GM23248 (cell line): ENCODE data around the gene HOTAIR. TPM values are rescaled to one million over a fixed set of nuclear protein-coding genes. Genes with fewer than 3 reads are reported as not detected.

ENCODE experiments used
- DNase-seq: peaks from one replicate; pipeline ENCODE4 v3.0.0-alpha.2; 2015
- H2AFZ ChIP-seq: fragments of 200-600 bp; sonication (generic); 2 replicates; pipeline ENCODE4 v1.6.1; 2016; ENCODE audit warnings: antibody characterized with exemption
- H3F3A ChIP-seq: fragments of 200-600 bp; sonication (generic); 2 replicates; pipeline ENCODE4 v1.6.1; 2016; ENCODE audit warnings: mild to moderate bottlenecking, antibody characterized with exemption, mixed run types; ENCODE audit not compliant: insufficient read depth
- H3K27ac ChIP-seq: fragments of 200-600 bp; sonication (generic); 2 replicates; pipeline ENCODE4 v1.5.1; 2016; ENCODE audit warnings: mild to moderate bottlenecking
- H3K27me3 ChIP-seq: fragments of 200-600 bp; sonication (generic); replicated peaks from 2 replicates; pipeline ENCODE4 v1.6.1; 2016; ENCODE audit warnings: mild to moderate bottlenecking; ENCODE audit not compliant: insufficient read depth
- H3K36me3 ChIP-seq: fragments of 200-600 bp; sonication (generic); 2 replicates; pipeline ENCODE4 v1.6.1; 2016; ENCODE audit warnings: low read depth, mild to moderate bottlenecking
- H3K4me1 ChIP-seq: fragments of 200-600 bp; sonication (generic); 2 replicates; pipeline ENCODE4 v1.6.1; 2016; ENCODE audit warnings: mild to moderate bottlenecking; ENCODE audit not compliant: insufficient read depth
- H3K4me2 ChIP-seq: fragments of 200-600 bp; sonication (generic); one replicate; pipeline ENCODE4 v1.6.1; 2016; ENCODE audit warnings: mild to moderate bottlenecking; ENCODE audit not compliant: unreplicated experiment
- H3K4me3 ChIP-seq: fragments of 200-600 bp; sonication (generic); 2 replicates; pipeline ENCODE4 v1.5.1; 2016; ENCODE audit warnings: mild to moderate bottlenecking
- H3K79me2 ChIP-seq: fragments of 200-600 bp; sonication (generic); 2 replicates; pipeline ENCODE4 v1.6.1; 2016; ENCODE audit warnings: mild to moderate bottlenecking; ENCODE audit not compliant: insufficient read depth
- H3K9ac ChIP-seq: fragments of 200-600 bp; sonication (generic); 2 replicates; pipeline ENCODE4 v1.6.1; 2016; ENCODE audit warnings: mild to moderate bottlenecking
- H3K9me2 ChIP-seq: fragments of 200-600 bp; sonication (generic); 2 replicates; pipeline ENCODE4 v1.6.1; 2016; ENCODE audit warnings: mixed run types, mild to moderate bottlenecking, moderate library complexity; ENCODE audit not compliant: insufficient read depth
- H3K9me3 ChIP-seq: fragments of 200-600 bp; sonication (generic); one replicate; pipeline ENCODE4 v1.6.1; 2017; ENCODE audit warnings: low read depth
- H4K20me1 ChIP-seq: fragments of 200-600 bp; sonication (generic); 2 replicates; pipeline ENCODE4 v1.6.0; 2016; ENCODE audit not compliant: insufficient read depth
- EZH2 ChIP-seq: fragments of 200-600 bp; sonication (generic); IDR thresholded peaks from 2 replicates; pipeline ENCODE4 v1.6.1; 2018; ENCODE audit warnings: antibody characterized with exemption, mild to moderate bottlenecking; ENCODE audit not compliant: insufficient read depth, poor library complexity, severe bottlenecking
- EZH2phosphoT487 ChIP-seq: fragments of 200-600 bp; sonication (generic); IDR thresholded peaks from 2 replicates; pipeline ENCODE4 v1.6.1; 2018; ENCODE audit warnings: antibody characterized with exemption, moderate library complexity, mild to moderate bottlenecking, low read depth; ENCODE audit not compliant: insufficient read depth
- WGBS, 2 experiments: methylation state at CpG; one replicate each; pipeline ENCODE4 v1.1.6; 2015 to 2017; ENCODE audit warnings: low lambda C conversion rate in 2 of 2, low coverage in 1 of 2; ENCODE audit errors: missing lambda C conversion rate in 2 of 2; 5-methylcytosine and 5-hydroxymethylcytosine counted together
- in situ Hi-C: fragments of 300-500 bp; cut with MboI; formaldehyde crosslinking; loops from 2 replicates; pipeline ENCODE4 v1.15.0; 2020
- polyA plus RNA-seq: library from polyadenylated mRNA; unstranded; fragments of >200 nt; fragmentation: Nextera tagmentation; extraction: Ambion mirVana; gene quantifications from 2 replicates; pipeline ENCODE4 v1.2.1, GENCODE V29; 2016
- total RNA-seq: library from RNA; depleted of rRNA; stranded (reverse); fragments of >200 nt; shearing (Covaris generic); gene quantifications from 2 replicates; pipeline ENCODE4 v1.2.3, GENCODE V29; 2014

Gene HOTAIR
- total and polyA plus RNA-seq, 2 experiments from 2014 or later = not detected

GRCh38 chr12:53992377-53992889 is 17.7 kb upstream of the HOTAIR start:
- no peak overlapping the region for H3K4me2 ChIP-seq

GRCh38 chr12:53991077-53991460 is 16.3 kb upstream of the HOTAIR start:
- Histone ChIP-seq H3K79me2 (no peaks in the 10 kb centered on the region), H3K27ac (no peak overlapping the region)
- in situ Hi-C loops = no loop called here

More at GRCh38 chr12:53992377-53992889, 17.7 kb upstream of the HOTAIR start:
- peaks cover 9% of the 10 kb centered on the region for H3K4me1 ChIP-seq
- H3K36me3 ChIP-seq = no peaks in the 10 kb centered on the region
- no peaks in the 10 kb centered on the region for H3F3A ChIP-seq
- no peak for TF ChIP-seq EZH2phosphoT487
- TF ChIP-seq EZH2 = no peak
- H3K9me2 ChIP-seq = no peaks in the 10 kb centered on the region
- H3K27ac ChIP-seq = no peak overlapping the region
- no peak overlapping the region for H2AFZ ChIP-seq
- peaks cover 73% of the 10 kb centered on the region for H3K27me3 ChIP-seq
- no peak overlapping the region for H3K9ac ChIP-seq
- no peaks in the 10 kb centered on the region for H4K20me1 ChIP-seq
- no peaks in the 10 kb centered on the region for H3K9me3 ChIP-seq
- in situ Hi-C loops = no loop called here
- H3K79me2 ChIP-seq = no peaks in the 10 kb centered on the region
- DNase-seq = no peak
- H3K4me3 ChIP-seq = no peak overlapping the region
- WGBS, 2 experiments = 57 to 64% methylated on average over 5 to 7 of the region's 7 CpGs

GRCh38 chr12:53990311-53991076 is 15.7 kb upstream of the HOTAIR start:
- DNase-seq = peak; percentile 56
- in situ Hi-C loops = no loop called here
- H3K9ac ChIP-seq = no peak overlapping the region
- peak overlapping the region; percentile 7 for H3K4me2 ChIP-seq
- TF ChIP-seq EZH2 = peak; percentile 43
- TF ChIP-seq EZH2phosphoT487 = 0 out of 2 replicates have a peak, but pooled peaks have one; percentile 58
- no peak overlapping the region for H3K4me3 ChIP-seq
- no peaks in the 10 kb centered on the region for H3F3A ChIP-seq
- H3K27ac ChIP-seq = no peak overlapping the region
- H3K9me2 ChIP-seq = no peaks in the 10 kb centered on the region
- no peaks in the 10 kb centered on the region for H4K20me1 ChIP-seq
- no peaks in the 10 kb centered on the region for H3K9me3 ChIP-seq
- WGBS, 2 experiments = 7 to 10% methylated on average over 27 of the region's 27 CpGs
- 0 out of 2 replicates have a peak overlapping the region, but pooled peaks have one; percentile 0 for H2AFZ ChIP-seq
- no peaks in the 10 kb centered on the region for H3K36me3 ChIP-seq
- H3K27me3 ChIP-seq = peaks cover 93% of the 10 kb centered on the region
- peaks cover 21% of the 10 kb centered on the region for H3K4me1 ChIP-seq
- no peaks in the 10 kb centered on the region for H3K79me2 ChIP-seq

More at GRCh38 chr12:53991077-53991460, 16.3 kb upstream of the HOTAIR start:
- TF ChIP-seq EZH2phosphoT487 (no peak), EZH2 (no peak)
- 0 out of 2 replicates have a peak overlapping the region, but pooled peaks have one; percentile 0 for H2AFZ ChIP-seq
- peaks cover 87% of the 10 kb centered on the region for H3K27me3 ChIP-seq
- peak overlapping the region; percentile 7 for H3K4me2 ChIP-seq
- H3K4me1 ChIP-seq = peaks cover 15% of the 10 kb centered on the region
- no peaks in the 10 kb centered on the region for H3K36me3 ChIP-seq
- H3K9me2 ChIP-seq = no peaks in the 10 kb centered on the region
- no peak overlapping the region for H3K9ac ChIP-seq
- no peaks in the 10 kb centered on the region for H3F3A ChIP-seq
- H3K4me3 ChIP-seq = no peak overlapping the region
- WGBS, 2 experiments = 13 to 19% methylated on average over 8 of the region's 8 CpGs
- peak; percentile 76 for DNase-seq
- no peaks in the 10 kb centered on the region for H4K20me1 ChIP-seq
- no peaks in the 10 kb centered on the region for H3K9me3 ChIP-seq

GRCh38 chr12:53989227-53990113 is 14.7 kb upstream of the HOTAIR start:
- Histone ChIP-seq H3K9me3 (no peaks in the 10 kb centered on the region), H3K27ac (no peak overlapping the region), H3K9me2 (no peaks in the 10 kb centered on the region), H3F3A (no peaks in the 10 kb centered on the region), H3K36me3 (no peaks in the 10 kb centered on the region), H4K20me1 (no peaks in the 10 kb centered on the region), H3K9ac (no peak overlapping the region), H3K79me2 (no peaks in the 10 kb centered on the region), H3K27me3 (peaks cover 91% of the 10 kb centered on the region), H3K4me3 (peak overlapping the region; percentile 44; the same call in 1 of the 2 replicates), H3K4me1 (peaks cover 26% of the 10 kb centered on the region), H2AFZ (no peak overlapping the region; the same call in 1 of the 2 replicates), H3K4me2 (peak overlapping the region; percentile 40)
- DNase-seq = peak; percentile 70
- WGBS, 2 experiments = 29 to 34% methylated on average over 27 to 28 of the region's 28 CpGs
- TF ChIP-seq EZH2 (no peak), EZH2phosphoT487 (no peak)
- in situ Hi-C loops = no loop called here
